GM18861 (cell line): ENCODE data around the gene COX5A.
"Not testable (repeated sequence)": the region's sequence is repeated elsewhere in the genome, so short reads cannot be mapped to it uniquely, and the experiment has no call there.

Experiments used
- ATAC-seq: cut with Tn5 transposase; IDR thresholded peaks from one replicate; pipeline ENCODE4 v1.9.1; 2021; ENCODE audit not compliant: unreplicated experiment

COX5A gene

GRCh38 chr15:74902295-74903075 is 35.4 kb downstream of the COX5A start:
- no peak for ATAC-seq

DNA sequence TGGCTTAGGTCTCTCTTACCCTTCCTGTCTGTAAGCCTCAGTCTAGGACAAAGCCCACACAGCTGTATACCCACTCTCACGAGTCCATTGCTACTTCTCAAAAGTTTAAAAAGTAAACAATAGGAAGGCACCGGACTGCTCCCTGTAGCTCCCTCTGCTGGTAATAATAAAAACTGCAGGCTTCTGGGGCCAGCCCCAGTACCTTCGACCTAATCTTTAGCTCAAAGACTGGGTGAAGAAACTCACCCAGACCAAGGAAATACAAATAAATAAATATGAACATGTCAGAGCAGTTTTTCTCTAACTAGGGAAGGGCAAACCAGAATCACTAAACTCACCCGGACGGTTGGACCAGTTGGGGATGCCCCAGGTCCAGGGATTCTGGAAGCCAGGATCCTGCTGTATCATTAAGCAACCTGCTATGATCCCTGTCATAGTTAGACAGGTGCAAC is 36.2 kb downstream of the COX5A start:
- no peak for ATAC-seq

- no peak for ATAC-seq
Observed at GRCh38 chr15:74897300-74897701, 40.6 kb downstream of the COX5A start.

GRCh38 chr15:74896316-74896715 is 41.6 kb downstream of the COX5A start:
- ATAC-seq, result no peak

DNA sequence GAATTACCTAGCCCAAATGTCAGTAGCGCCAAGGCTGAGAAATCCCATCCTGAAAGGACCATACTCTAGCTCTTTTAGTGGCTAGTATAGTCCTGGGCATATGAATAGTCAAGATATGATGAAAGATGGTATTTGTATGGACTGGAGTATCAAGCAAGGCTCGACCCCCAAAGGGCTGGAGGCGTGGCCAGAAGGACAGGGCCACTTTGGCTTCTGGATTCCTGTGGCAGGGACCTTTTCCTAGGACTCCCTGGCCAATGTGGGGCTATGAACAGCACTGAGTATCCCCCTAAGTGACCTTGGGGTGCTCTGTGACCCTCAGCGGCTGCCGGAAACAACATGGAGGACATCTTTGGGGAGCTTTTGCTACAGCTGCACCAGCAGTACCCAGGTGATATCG is 42.0 kb downstream of the COX5A start:
- ATAC-seq, result no peak

- not testable (repeated sequence) for ATAC-seq
Observed at GRCh38 chr15:74894383-74894782, 43.5 kb downstream of the COX5A start.

DNA sequence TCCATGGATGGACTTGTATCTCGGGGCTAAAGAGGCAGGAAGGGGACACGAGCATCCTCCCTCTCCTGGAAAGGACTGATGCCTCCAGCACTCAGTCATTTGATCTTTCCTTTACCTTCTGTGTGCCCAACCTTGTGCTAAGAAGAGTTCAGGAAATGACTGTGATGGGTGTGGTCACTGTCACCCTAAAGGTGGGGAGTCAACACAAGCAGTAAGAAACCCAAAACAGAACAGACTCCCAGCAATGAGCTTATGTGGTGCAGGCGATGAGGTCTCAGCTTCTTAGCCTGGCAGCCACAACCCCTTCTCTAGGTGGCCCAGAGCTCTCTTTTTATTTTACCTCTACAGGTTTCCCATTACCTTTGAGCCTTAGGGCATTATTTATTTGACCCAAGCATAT is 44.2 kb downstream of the COX5A start:
- no peak for ATAC-seq

DNA sequence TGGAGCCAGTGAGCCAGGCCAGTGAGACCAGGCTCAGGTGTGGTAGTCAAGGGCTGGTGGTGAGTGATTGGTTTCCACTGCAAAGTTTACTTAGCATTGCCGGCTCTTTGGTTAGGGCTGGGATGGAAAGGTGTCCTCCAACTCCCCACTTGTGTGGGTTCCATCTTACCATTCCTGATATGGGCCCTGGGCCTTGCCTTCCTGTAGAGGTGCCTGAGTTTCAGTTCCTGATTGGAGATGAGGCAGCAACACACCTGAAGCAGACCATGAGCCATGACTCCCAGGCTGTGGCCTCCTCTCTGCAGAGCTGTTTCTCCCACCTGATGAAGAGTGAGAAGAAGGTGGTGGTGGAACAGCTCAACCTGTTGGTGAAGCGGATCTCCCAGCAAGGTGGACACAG is 44.9 kb downstream of the COX5A start:
- ATAC-seq, result no peak

- ATAC-seq, result no peak
Observed at GRCh38 chr15:74892313-74892712, 45.6 kb downstream of the COX5A start.

GRCh38 chr15:74891469-74891868 is 46.4 kb downstream of the COX5A start:
- no peak for ATAC-seq

DNA sequence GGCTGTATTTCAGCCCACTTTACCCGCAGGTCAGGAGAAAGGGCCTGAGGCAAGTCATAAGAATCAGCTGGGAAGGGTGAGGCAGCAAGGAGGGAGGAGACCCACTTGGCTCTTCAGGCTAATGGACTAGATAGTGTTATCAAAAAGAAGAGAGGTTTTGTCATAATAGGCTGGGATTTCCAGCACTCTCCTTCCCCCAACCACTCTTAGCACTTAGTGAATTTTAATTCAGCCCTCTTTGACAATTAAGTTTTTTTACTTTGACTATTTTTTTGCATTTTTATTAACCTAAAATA is 47.3 kb downstream of the COX5A start:
- no peak for ATAC-seq

DNA sequence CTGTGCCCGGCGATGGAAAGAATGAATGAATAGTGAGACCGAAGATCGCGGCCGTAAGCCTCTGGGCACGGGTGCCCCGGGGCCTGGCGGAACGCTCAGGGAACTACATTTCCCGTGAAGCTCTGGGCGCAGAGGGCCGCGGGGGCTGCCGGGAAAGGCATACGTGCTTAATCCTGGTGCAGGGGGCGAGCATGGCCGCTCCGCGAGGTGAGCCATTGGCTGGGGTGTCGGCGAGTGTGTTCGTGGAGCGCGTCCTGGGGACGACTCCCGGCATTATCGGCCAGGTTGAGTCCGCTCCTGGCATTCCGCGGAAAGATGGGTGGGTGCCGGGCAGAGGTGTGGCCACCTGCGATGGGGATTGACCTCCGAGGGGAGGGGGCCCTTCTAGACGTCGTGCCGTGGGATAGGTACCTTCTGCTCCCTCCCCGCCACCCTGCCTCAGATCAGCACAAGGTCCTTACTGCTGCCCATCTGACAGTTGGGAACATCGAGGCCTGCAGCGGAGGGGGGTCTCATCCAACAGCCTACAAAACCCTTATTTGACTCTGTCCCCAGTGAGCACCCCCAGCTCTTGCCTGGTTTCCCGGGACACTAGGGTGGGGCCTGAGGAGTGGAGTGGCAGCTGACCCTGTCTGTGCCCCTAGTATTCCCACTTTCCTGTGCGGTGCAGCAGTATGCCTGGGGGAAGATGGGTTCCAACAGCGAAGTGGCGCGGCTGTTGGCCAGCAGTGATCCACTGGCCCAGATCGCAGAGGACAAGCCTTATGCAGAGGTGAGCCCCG is 47.8 kb downstream of the COX5A start, which contains the start of gene MPI:
TSS of gene MPI (plus strand) at position 160 of the 782 bp plus-strand sequence. CDS start at position 192, 32 bp downstream.
- ATAC-seq, result peak; percentile 77

GRCh38 chr15:74889390-74889882 is 48.4 kb downstream of the COX5A start:
- ATAC-seq, result no peak

DNA sequence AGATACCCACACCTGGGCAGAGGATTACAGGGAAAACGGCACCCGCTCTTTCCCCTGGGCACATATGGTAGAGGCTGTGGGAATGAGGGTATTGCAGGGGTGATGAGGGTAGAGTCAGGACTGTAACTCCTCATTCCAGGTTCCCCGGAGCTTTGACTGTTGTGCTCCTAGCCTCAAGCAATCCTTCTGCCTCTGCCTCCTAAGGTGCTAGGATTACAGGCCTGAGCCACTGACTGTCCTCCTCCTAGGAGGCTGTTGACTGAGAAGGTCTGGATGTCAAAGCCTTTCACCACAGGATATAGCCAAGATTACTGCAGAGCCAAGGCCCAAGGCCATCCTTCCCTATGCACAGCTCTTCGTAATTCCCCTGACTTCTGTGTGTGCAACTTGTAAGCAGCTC is 49.2 kb downstream of the COX5A start:
- ATAC-seq, result no peak

- ATAC-seq, result not testable (repeated sequence)
Observed at GRCh38 chr15:74887537-74888193, 50.2 kb downstream of the COX5A start.

DNA sequence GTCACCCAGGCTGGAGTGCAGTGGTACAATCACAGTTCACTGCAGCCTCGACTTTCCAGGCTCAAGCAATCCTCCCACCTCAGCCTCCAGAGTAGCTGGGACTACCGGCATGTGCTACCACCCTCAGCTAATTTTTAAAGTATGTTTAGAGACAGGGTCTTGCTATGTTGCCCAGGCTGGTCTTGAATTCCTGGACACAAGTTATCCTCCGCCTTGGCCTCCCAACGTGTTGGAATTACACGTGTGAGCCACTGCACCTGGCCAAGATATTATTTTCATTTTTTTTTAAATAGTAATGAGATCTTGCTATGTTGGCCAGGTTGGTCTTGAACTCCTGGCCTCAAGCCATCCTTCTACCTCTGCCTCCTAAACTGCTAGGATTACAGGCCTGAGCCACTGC is 52.4 kb downstream of the COX5A start:
- ATAC-seq, result no peak

GRCh38 chr15:74884428-74885223 is 53.2 kb downstream of the COX5A start:
- ATAC-seq, result no peak

DNA sequence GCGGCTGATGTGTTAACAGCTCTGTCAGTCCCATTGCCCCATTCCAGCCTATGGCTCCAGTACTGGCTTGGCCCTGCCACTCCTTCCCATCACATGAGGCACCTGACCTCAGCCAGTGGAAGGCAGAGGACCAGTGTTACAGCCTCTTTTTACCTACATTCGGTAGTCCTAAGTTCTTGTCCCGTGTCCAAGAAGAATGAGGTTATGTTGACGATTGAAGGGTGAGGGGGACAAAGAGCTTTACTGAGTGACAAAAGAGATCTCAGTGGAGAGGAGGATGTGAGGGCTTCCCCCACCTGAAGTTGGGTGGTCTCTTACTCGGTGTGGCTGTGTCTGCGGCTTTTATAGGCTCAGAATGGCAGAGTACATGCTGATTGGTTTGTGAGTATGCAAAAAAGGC is 55.3 kb downstream of the COX5A start:
- no peak for ATAC-seq

- no peak for ATAC-seq
Observed at GRCh38 chr15:74878273-74878672, 59.6 kb downstream of the COX5A start.

DNA sequence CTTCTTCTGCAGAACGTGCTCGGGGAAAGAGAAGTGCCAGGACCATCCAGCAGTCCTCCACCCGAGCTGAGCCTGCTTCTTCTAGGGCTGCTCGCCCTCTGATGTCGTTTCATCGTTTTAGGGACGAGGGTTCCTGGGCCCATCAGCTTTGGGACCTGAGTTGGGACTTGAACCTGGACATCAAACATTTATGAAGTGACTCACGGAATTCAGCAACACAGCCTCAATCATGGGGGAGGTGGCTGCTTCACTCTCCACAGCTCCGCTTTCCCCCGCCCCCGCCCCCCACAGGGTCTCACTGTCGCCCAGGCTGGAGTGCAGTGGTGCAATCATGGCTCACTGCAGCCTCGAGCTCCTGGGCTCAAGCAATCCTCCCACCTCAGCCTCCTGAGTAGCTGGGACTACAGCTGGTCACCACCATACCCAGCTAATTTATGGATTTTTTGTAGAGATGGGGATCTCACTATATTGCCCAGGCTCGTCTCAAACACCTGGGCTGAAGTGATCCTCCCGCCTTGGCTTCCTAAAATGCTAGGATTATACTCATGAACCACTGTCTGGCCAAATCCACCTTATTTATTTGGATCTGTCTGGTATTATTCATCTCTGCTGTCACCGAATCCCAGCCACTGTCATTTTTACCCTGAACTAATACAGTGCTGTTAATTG is 64.0 kb downstream of the COX5A start:
- no peak for ATAC-seq
